HCT116 (cell line): ENCODE data around the gene RAC2. TPM values are rescaled to one million over a fixed set of nuclear protein-coding genes. Genes with fewer than 3 reads are reported as not detected.

Source experiments
- ATAC-seq: fragments of 200-7000 bp; cut with Tn5 transposase; 2 replicates; pipeline ENCODE4 v1.9.1; 2020; ENCODE audit warnings: mild to moderate bottlenecking, moderate library complexity
- BruUV-seq: library from RNA; stranded (reverse); fragments of 400-500 nt; replicated peaks from 2 replicates; lab custom pipeline; 2021; lab: Mats Ljungman, UMichigan
- CTCF ChIA-PET: fragments of 300-600 bp; sonication (Branson Sonifier 250); formaldehyde crosslinking; loops from one replicate; lab custom pipeline; 2021; ENCODE audit warnings: antibody characterized with exemption; lab: Charles Lee
- POLR2A ChIA-PET: fragments of 300-600, 350-600 bp; sonication (Branson Sonifier 250); formaldehyde crosslinking; loops from one replicate; lab custom pipeline; 2021; ENCODE audit warnings: antibody characterized with exemption; lab: Charles Lee
- RAD21 ChIA-PET, 2 experiments: fragments of 300-600 bp; sonication (Branson Sonifier 250); formaldehyde crosslinking; loops; one replicate each; lab custom pipeline; 2023; ENCODE audit warnings: low total read pairs in 2 of 2; ENCODE audit not compliant: uncharacterized antibody in 2 of 2, unreplicated experiment in 2 of 2, low non-redundant PET in 1 of 2; lab: Charles Lee
- DNase-seq: peaks from one replicate; pipeline ENCODE4 v3.0.0-alpha.2; 2010; ENCODE audit warnings: low read depth, low spot score
- H2AFZ ChIP-seq: fragments of 200-600 bp; shearing (Covaris generic), sonication (generic); 2 replicates; pipeline ENCODE4 v1.6.1; 2017; ENCODE audit warnings: low read depth, mixed run types, mixed read lengths, antibody characterized with exemption, low read length; ENCODE audit not compliant: poor library complexity, severe bottlenecking
- H3K27ac ChIP-seq: 2 replicates; pipeline ENCODE4 v1.5.1; 2012; ENCODE audit warnings: low read depth, low read length
- H3K27me3 ChIP-seq: fragments of 200-600 bp; sonication (generic); 2 replicates; pipeline ENCODE4 v1.6.1; 2016; ENCODE audit warnings: mixed run types, low read length, mixed read lengths; ENCODE audit not compliant: insufficient read depth
- H3K36me3 ChIP-seq, 2 experiments: fragments of 200-500 bp in 1 of 2; fragments of 200-600 bp in 1 of 2; sonication (Bioruptor generic) in 1 of 2; sonication (generic) in 1 of 2; 2 replicates each; pipeline versions ENCODE4 v1.5.1 to v1.6.1; 2014 to 2016; ENCODE audit warnings: low read length in 2 of 2, inconsistent platforms in 1 of 2, mixed read lengths in 1 of 2, mixed run types in 1 of 2; ENCODE audit not compliant: insufficient read depth in 2 of 2, control insufficient read depth in 1 of 2
- H3K4me1 ChIP-seq, 2 experiments: fragments of 200-600 bp in 1 of 2; sonication (generic) in 1 of 2; 2 replicates each; pipeline versions ENCODE4 v1.5.1 to v1.6.1; 2012 to 2017; ENCODE audit warnings: low read length in 2 of 2, inconsistent platforms in 1 of 2, mild to moderate bottlenecking in 1 of 2, mixed read lengths in 1 of 2, mixed run types in 1 of 2, moderate library complexity in 1 of 2; ENCODE audit not compliant: insufficient read depth in 2 of 2, control insufficient read depth in 1 of 2
- H3K4me2 ChIP-seq: fragments of 200-600 bp; sonication (generic); 2 replicates; pipeline ENCODE4 v1.6.1; 2017; ENCODE audit warnings: mixed run types, low read length, mixed read lengths
- H3K4me3 ChIP-seq, 2 experiments: fragments of 200-600 bp in 1 of 2; sonication (generic) in 1 of 2; replicated peaks in 1 of 2; 2 replicates each; pipeline ENCODE4 v1.5.1; 2011 to 2016; ENCODE audit warnings: low read length in 2 of 2, control low read depth in 1 of 2, low read depth in 1 of 2, mild to moderate bottlenecking in 1 of 2, mixed read lengths in 1 of 2, mixed run types in 1 of 2
- H3K79me2 ChIP-seq: fragments of 200-600 bp; sonication (generic); 2 replicates; pipeline ENCODE4 v1.6.1; 2017; ENCODE audit warnings: mild to moderate bottlenecking, mixed run types, low read length, moderate library complexity, mixed read lengths; ENCODE audit not compliant: insufficient read depth
- H3K9ac ChIP-seq: fragments of 200-600 bp; sonication (generic); 2 replicates; pipeline ENCODE4 v1.6.1; 2016; ENCODE audit warnings: low read length, mixed read lengths
- H3K9me2 ChIP-seq: fragments of 200-600 bp; sonication (generic), shearing (Covaris generic); 2 replicates; pipeline ENCODE4 v1.6.1; 2017; ENCODE audit warnings: mixed run types, mild to moderate bottlenecking, moderate library complexity; ENCODE audit not compliant: insufficient read depth
- H3K9me3 ChIP-seq, 2 experiments: fragments of 200-500 bp in 1 of 2; fragments of 200-600 bp in 1 of 2; sonication (Bioruptor generic) in 1 of 2; sonication (generic) in 1 of 2; 2 replicates each; pipeline ENCODE4 v1.6.1; 2014 to 2017; ENCODE audit warnings: low read length in 2 of 2, mixed read lengths in 2 of 2, inconsistent platforms in 1 of 2, low read depth in 1 of 2, mild to moderate bottlenecking in 1 of 2, mixed run types in 1 of 2, moderate library complexity in 1 of 2; ENCODE audit not compliant: control insufficient read depth in 1 of 2, insufficient read depth in 1 of 2
- H4K20me1 ChIP-seq: fragments of 200-600 bp; sonication (generic), shearing (Covaris generic); 2 replicates; pipeline ENCODE4 v1.6.1; 2017; ENCODE audit warnings: mixed run types, mild to moderate bottlenecking, moderate library complexity; ENCODE audit not compliant: insufficient read depth
- ATF3 ChIP-seq: IDR thresholded peaks from 2 replicates; pipeline ENCODE4 v1.6.1; 2012
- CBX3 ChIP-seq: IDR thresholded peaks from 2 replicates; pipeline ENCODE4 v1.6.1; 2012; ENCODE audit warnings: low read depth
- JUND ChIP-seq: IDR thresholded peaks from 2 replicates; pipeline ENCODE4 v1.6.1; 2012
- RAD21 ChIP-seq: IDR thresholded peaks from 2 replicates; pipeline ENCODE4 v1.6.1; 2012; ENCODE audit warnings: low read depth, mild to moderate bottlenecking
- ZBTB33 ChIP-seq: IDR thresholded peaks from 2 replicates; pipeline ENCODE4 v1.6.1; 2011; ENCODE audit warnings: mild to moderate bottlenecking, low read length, moderate library complexity; ENCODE audit not compliant: insufficient replicate concordance; ENCODE audit errors: extremely low read depth
- intact Hi-C: fragments of 100-400 bp; cut with micrococcal nuclease; formaldehyde crosslinking; loops from 2 replicates; pipeline ENCODE4 v1.10.0; 2022
- total RNA-seq: library from RNA; stranded (reverse); gene quantifications from one replicate; pipeline ENCODE4 v1.2.1, GENCODE V29; 2021; ENCODE audit not compliant: unreplicated experiment

The RAC2 gene
- total RNA-seq, 1 experiment from 2014 or later: 62.0 TPM

GRCh38 chr22:37274380-37274862, 30.4 kb upstream of the RAC2 start:
- Histone ChIP-seq H3K9ac (no peak overlapping the region), H3K36me3 (no peaks in the 10 kb centered on the region), H3K27me3 (no peaks in the 10 kb centered on the region), H3K9me3 (no peaks in the 10 kb centered on the region), H3K27ac (no peak overlapping the region), H3K4me1 (peaks cover 30 to 73% of the 10 kb centered on the region in 2 experiments), H3K4me3 (no peak overlapping the region), H3K9me2 (no peaks in the 10 kb centered on the region), H4K20me1 (no peaks in the 10 kb centered on the region), H3K4me2 (0 out of 2 replicates have a peak overlapping the region, but pooled peaks have one; percentile 10), H3K79me2 (no peaks in the 10 kb centered on the region), H2AFZ (no peak overlapping the region)
- no TSS peak for BruUV-seq
- no peak for TF ChIP-seq CBX3
- TF ChIP-seq ATF3: no peak
- DNase-seq (no peak), ATAC-seq (0 out of 2 replicates have a peak, but pooled peaks have one; percentile 25)
- POLR2A ChIA-PET: interaction anchor here (0.8 kb wide), 1 partner anchor 14 kb away, joined by 3 read pairs; no protein-coding TSS in a partner anchor
- CTCF ChIA-PET: interaction anchor here (1.7 kb wide), 1 partner anchor 14 kb away, joined by 8 read pairs; no protein-coding TSS in a partner anchor
- RAD21 ChIA-PET: no interaction called here
- intact Hi-C loops: no loop called here

- TF ChIP-seq CBX3 (no peak), ZBTB33 (no peak), JUND (no peak), RAD21 (no peak)
- ChIA-PET RAD21 (no interaction called here), POLR2A (no interaction called here), CTCF (interaction anchor here (5.7 kb wide), 1 partner anchor 14 kb away, joined by 44 read pairs; no protein-coding TSS in a partner anchor)
- peak overlapping the region; percentile 25; the same call in 1 of the 2 replicates for H3K27ac ChIP-seq
- H2AFZ ChIP-seq: no peak overlapping the region
- H3K27me3 ChIP-seq: no peaks in the 10 kb centered on the region
- H4K20me1 ChIP-seq: no peaks in the 10 kb centered on the region
- no peak for DNase-seq
- intact Hi-C loops: no loop called here
- H3K9ac ChIP-seq: no peak overlapping the region
- H3K4me2 ChIP-seq: peak overlapping the region; percentile 60
- peaks cover 30 to 73% of the 10 kb centered on the region in 2 experiments for H3K4me1 ChIP-seq
- H3K4me3 ChIP-seq: no peak overlapping the region
- H3K9me3 ChIP-seq: no peaks in the 10 kb centered on the region
- H3K79me2 ChIP-seq: no peaks in the 10 kb centered on the region
- no peaks in the 10 kb centered on the region for H3K36me3 ChIP-seq
- BruUV-seq: no TSS peak
- no peak for ATAC-seq
- H3K9me2 ChIP-seq: no peaks in the 10 kb centered on the region
Measured at GRCh38 chr22:37273846-37274225, 29.8 kb upstream of the RAC2 start.
